HAP-1 (cell line): ENCODE measurements around the gene YRDC.
A peak's percentile ranks its signal among the peaks of the same experiment; 100 is the strongest.
"Not testable (repeated sequence)": the region's sequence is repeated elsewhere in the genome, so short reads cannot be mapped to it uniquely, and the experiment has no call there.

Source experiments
- DNase-seq, 2 experiments: peaks; one replicate each; pipeline ENCODE4 v3.0.0-alpha.2; 2016 to 2020; ENCODE audit warnings: low spot score in 2 of 2
- H3K27me3 ChIP-seq: fragments of 250-450 bp; sonication (Bioruptor Pico); 2 replicates; pipeline ENCODE4 v1.5.1; 2020; ENCODE audit warnings: low read depth, mild to moderate bottlenecking, moderate library complexity
- H3K36me3 ChIP-seq: fragments of 250-450 bp; sonication (Bioruptor Pico); replicated peaks from 2 replicates; pipeline ENCODE4 v1.5.1; 2020; ENCODE audit warnings: mild to moderate bottlenecking
- H3K4me1 ChIP-seq: fragments of 250-450 bp; sonication (Bioruptor Pico); 2 replicates; pipeline ENCODE4 v1.5.1; 2020; ENCODE audit warnings: mild to moderate bottlenecking
- H3K4me3 ChIP-seq: fragments of 250-450 bp; sonication (Bioruptor Pico); 2 replicates; pipeline ENCODE4 v1.5.1; 2020; ENCODE audit warnings: mild to moderate bottlenecking, moderate library complexity
- H3K9me3 ChIP-seq: fragments of 250-450 bp; sonication (Bioruptor Pico); 2 replicates; pipeline ENCODE4 v1.5.1; 2020; ENCODE audit warnings: mild to moderate bottlenecking, moderate library complexity
- in situ Hi-C: fragments of 300-500 bp; cut with MboI; formaldehyde crosslinking; loops from 3 replicates; pipeline ENCODE4 v1.14.3; 2020; ENCODE audit warnings: low sequenced_read_pairs, inconsistent platforms, mixed read lengths

Gene YRDC

GRCh38 chr1:37771440-37771839 lies 36.6 kb downstream of the YRDC start:
- DNase-seq, in situ Hi-C loops: not testable (repeated sequence)

DNA sequence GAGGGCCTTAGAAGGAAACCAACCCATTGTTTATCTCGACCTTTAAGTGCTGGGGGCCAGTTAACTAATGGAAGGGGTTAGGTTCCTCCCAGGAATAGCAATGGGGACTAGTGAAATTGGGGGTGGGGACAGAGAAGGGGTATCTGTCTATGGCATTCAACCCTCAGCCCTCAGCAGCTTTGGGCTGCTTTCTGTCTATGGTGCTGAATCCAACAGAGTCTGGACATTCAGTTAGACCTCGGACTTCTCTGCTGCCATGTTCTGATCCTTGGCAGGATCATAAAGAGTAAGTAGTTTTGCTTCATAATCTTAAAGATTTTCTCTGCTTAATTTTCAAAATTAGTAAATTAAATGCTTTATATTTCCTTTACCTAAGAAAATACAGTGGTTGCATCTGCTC lies 40.5 kb downstream of the YRDC start:
- H3K27me3 ChIP-seq, result peaks cover 44% of the 10 kb centered on the region
- H3K4me1 ChIP-seq, result no peaks in the 10 kb centered on the region
- in situ Hi-C loops, result no loop called here
- no peaks in the 10 kb centered on the region for H3K36me3 ChIP-seq
- no peak for DNase-seq
- no peaks in the 10 kb centered on the region; the same call in 1 of the 2 replicates for H3K9me3 ChIP-seq
- H3K4me3 ChIP-seq, result no peak overlapping the region

More at GRCh38 chr1:37771440-37771839, 36.6 kb downstream of the YRDC start:
- H3K4me1 ChIP-seq, H3K36me3 ChIP-seq, H3K9me3 ChIP-seq, H3K4me3 ChIP-seq: not testable (repeated sequence)
- peaks cover 27% of the 10 kb centered on the region for H3K27me3 ChIP-seq

DNA sequence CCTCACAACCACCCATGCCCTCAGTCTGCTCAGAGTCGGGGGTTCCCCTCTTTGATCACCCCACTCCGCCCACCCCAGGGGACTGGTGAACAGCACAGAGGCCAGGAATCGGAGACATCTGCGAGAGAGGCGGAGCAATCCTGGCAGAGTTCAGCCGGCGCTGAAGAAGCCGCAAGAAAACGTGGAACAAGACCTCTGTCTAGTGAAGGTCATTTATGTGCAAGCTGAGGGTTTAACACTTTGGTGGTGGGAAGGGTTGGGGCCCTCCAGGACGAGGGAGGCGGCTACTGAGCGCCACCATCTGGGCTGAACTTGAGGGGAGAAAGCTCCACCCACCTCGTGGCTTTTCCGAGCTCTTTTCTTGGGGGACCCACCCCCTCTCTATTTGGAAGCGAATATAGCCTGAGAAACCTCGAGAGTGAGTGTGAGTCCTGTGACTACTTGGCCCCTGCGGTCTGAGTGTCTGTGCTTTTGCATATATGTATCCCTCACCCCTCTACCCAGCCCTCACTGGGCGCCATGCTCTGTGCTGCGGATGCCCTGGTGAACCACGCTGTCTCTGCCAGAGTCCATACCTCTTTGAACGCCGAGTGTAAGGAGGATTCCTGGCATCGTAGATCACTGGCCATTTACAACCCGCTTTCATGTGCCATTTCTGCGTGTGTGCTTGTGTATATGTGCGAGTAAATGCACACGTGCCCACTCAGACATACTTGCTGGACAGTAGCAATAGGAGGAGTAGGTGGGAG lies 41.9 kb downstream of the YRDC start:
- Histone ChIP-seq H3K4me3 (no peak overlapping the region), H3K27me3 (peaks cover 44% of the 10 kb centered on the region), H3K9me3 (no peaks in the 10 kb centered on the region; the same call in 1 of the 2 replicates), H3K36me3 (no peaks in the 10 kb centered on the region), H3K4me1 (no peaks in the 10 kb centered on the region)
- no peak for DNase-seq
- in situ Hi-C loops, result no loop called here

DNA sequence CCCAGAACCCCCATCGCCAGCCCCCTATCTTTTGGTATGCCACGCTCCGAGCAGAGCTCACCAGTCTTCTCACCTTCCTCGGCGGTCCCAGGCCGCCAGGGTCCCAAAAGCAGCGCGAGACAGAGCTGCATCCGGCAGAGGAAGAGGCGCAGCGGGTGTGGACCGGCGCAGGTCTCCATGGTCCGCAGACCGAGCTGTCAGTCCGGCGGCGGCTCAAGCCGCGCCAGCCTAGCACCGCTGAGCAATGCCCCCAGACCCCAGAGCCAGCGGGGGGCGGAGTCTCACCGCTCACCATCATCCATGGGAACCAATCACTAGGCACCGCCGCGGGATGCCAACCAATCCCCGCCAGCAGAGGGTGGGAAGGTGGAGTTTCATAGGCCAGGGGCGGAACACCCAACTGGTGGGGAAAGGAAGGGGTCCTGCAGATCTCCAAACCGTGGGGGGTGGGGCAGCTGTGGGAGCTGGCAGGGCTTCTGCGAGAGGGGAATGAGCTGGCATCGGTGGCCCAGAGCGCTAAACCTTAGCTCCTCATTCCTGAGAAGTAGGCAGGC lies 43.0 kb downstream of the YRDC start, which contains the start of gene EPHA10:
Gene EPHA10 (minus strand): TSS at position 233 of the 554 bp plus-strand sequence. CDS start 54 bp downstream, at position 179.
- in situ Hi-C loops, result no loop called here
- Histone ChIP-seq H3K4me3 (no peak within 1 kb of the TSS), H3K9me3 (no peaks in the 10 kb centered on the region), H3K27me3 (peaks cover 42% of the 10 kb centered on the region), H3K36me3 (no peaks in the 10 kb centered on the region), H3K4me1 (no peaks in the 10 kb centered on the region)
- DNase-seq, result no peak

DNA sequence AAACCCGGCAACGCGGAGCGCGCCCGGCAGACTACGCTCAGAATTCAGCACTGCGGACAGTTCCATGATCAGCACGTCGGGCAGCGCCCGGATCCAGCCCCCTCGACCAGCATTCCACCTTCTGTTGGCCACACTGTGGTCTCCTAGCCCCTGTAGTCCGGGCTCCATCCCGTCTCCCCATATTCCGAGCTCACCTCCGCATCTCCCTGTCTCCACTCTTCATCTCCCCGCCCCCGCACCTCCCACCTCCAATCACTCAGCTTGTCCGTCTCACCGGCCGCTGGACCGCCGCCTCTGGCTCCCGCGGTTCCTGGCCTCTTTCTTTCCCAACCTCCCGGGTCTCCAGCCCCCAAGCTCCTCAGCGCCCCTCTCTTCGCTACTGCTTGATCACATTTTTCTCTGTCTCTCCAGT lies 43.6 kb downstream of the YRDC start:
- in situ Hi-C loops, result no loop called here
- Histone ChIP-seq H3K4me1 (no peaks in the 10 kb centered on the region), H3K4me3 (no peak overlapping the region), H3K36me3 (no peaks in the 10 kb centered on the region), H3K9me3 (no peaks in the 10 kb centered on the region), H3K27me3 (peaks cover 42% of the 10 kb centered on the region)
- DNase-seq, result peak; percentile 24 to 83

GRCh38 chr1:37763791-37764413 lies 44.1 kb downstream of the YRDC start:
- in situ Hi-C loops, result no loop called here
- H3K36me3 ChIP-seq, result no peaks in the 10 kb centered on the region
- H3K4me1 ChIP-seq, result no peaks in the 10 kb centered on the region
- H3K9me3 ChIP-seq, result no peaks in the 10 kb centered on the region
- H3K27me3 ChIP-seq, result peaks cover 42% of the 10 kb centered on the region
- H3K4me3 ChIP-seq, result no peak overlapping the region
- DNase-seq, result no peak

DNA sequence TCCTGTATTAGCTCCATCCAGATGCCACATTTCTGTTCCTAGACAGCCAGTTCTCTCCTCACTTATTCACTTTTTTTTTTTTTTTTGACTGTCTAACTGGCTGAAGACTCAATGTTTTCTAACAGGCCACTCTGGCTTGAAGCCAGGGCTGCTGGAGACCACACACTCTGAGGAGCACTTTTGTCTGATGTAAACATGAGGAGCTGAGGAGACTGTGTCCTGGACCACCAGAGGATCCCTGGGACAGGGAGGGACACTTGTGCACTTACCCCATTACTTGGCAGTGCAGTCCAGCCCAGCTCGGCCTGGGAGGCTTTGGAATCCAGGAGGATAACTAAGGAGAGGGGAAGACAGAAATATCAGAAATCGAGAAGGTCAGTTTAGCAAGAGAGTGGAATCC lies 45.5 kb downstream of the YRDC start:
- in situ Hi-C loops, result no loop called here

GRCh38 chr1:37761416-37762095 lies 46.5 kb downstream of the YRDC start:
- Histone ChIP-seq H3K4me3 (no peak overlapping the region), H3K4me1 (no peaks in the 10 kb centered on the region), H3K27me3 (peaks cover 18% of the 10 kb centered on the region), H3K9me3 (no peaks in the 10 kb centered on the region), H3K36me3 (no peaks in the 10 kb centered on the region)
- DNase-seq, result no peak
- in situ Hi-C loops, result no loop called here

More for the DNA sequence above, 45.5 kb downstream of the YRDC start:
- DNase-seq, result no peak
- no peaks in the 10 kb centered on the region for H3K9me3 ChIP-seq
- H3K27me3 ChIP-seq, result peaks cover 28% of the 10 kb centered on the region
- no peaks in the 10 kb centered on the region for H3K36me3 ChIP-seq
- H3K4me1 ChIP-seq, result no peaks in the 10 kb centered on the region
- H3K4me3 ChIP-seq, result no peak overlapping the region

DNA sequence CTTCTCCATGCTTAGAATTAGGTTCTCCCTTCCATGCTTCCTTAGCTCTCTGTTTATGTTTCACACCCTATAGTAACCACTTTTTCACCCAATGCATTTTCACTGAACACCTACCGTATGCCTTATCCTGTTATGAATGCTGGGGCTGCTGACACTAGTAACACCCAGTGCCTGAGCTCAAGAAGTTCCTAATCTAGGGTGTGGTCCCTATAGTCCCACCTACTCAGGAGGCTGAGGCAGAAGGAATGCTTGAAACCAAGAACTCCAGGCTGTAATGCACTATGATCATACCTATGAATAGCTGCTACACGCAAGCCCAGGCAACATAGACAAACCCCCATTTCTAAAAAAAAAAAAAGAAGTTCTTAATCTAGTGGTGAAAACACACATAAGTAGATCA lies 48.6 kb downstream of the YRDC start:
- Histone ChIP-seq H3K4me3 (no peak overlapping the region), H3K36me3 (no peaks in the 10 kb centered on the region), H3K4me1 (no peaks in the 10 kb centered on the region), H3K27me3 (peaks cover 11% of the 10 kb centered on the region), H3K9me3 (no peaks in the 10 kb centered on the region)
- in situ Hi-C loops, result no loop called here
- no peak for DNase-seq

DNA sequence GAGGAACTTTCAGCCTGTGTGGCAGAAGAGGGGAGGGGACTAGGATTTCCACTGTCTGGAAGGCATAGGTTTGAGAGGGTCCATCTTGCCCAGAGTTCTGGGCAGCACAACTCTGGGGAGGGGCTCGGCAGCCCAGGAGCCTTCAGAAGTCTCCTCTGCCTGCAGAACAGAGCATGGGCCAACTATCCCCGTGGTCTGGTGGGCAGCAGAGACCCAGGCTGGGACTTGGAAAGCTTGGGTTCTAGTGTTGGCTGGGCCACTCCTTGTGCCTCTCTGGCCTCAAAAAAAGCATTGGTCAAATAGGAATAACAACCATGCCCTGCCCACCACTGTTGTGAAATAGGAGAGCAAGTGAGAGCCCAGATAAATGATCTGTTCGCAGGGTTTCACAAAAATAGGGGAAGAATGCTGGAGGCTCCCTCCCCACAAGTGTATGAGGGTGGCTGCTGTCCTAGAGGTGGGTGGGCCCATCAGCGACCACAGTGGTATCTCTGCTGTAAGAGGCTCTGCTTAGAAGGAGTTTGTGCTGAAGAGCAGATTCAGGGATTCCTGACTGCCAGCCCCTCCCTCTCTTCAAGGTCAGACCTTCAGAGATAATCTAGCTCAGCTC lies 52.0 kb downstream of the YRDC start:
- H3K27me3 ChIP-seq, result peaks cover 24% of the 10 kb centered on the region
- DNase-seq, result no peak
- no peaks in the 10 kb centered on the region for H3K36me3 ChIP-seq
- H3K4me3 ChIP-seq, result no peak overlapping the region
- H3K4me1 ChIP-seq, result no peaks in the 10 kb centered on the region
- in situ Hi-C loops, result no loop called here
- H3K9me3 ChIP-seq, result no peaks in the 10 kb centered on the region

DNA sequence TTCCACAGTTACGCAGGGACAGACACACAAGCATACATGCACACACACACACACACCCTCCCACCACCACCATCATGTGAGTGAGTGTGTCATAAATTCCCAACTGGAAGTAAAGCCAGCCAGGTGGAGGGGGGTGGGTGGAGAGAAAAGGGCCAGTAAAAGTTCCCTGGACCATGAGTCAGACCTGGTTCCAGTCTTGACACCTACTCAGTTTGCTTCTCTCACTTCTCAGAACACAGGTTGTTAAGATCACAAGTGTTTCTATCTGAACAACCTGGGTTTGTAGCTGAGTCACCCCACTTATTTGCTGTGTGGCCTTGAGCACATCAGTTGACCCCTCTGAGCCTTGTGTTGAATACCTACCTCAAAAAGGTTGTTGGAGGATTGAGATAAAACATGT lies 52.7 kb downstream of the YRDC start:
- Histone ChIP-seq H3K4me3 (no peak overlapping the region), H3K9me3 (no peaks in the 10 kb centered on the region), H3K36me3 (no peaks in the 10 kb centered on the region), H3K27me3 (peaks cover 26% of the 10 kb centered on the region), H3K4me1 (no peaks in the 10 kb centered on the region)
- in situ Hi-C loops, result no loop called here
- DNase-seq, result no peak

- Histone ChIP-seq H3K9me3 (no peaks in the 10 kb centered on the region), H3K36me3 (no peaks in the 10 kb centered on the region), H3K27me3 (peaks cover 33% of the 10 kb centered on the region), H3K4me3 (no peak overlapping the region), H3K4me1 (no peaks in the 10 kb centered on the region)
- no peak for DNase-seq
- in situ Hi-C loops, result no loop called here
Observed at GRCh38 chr1:37753473-37754321, 54.3 kb downstream of the YRDC start.
